SHP77 treated with DMSO at 0.1 percent for 48 hours (cell line): ENCODE measurements around the gene MFN1.

Source experiments
- DNase-seq: peaks from one replicate; lab custom pipeline; 2025; lab: John Stamatoyannopoulos, UW

The MFN1 gene

DNA sequence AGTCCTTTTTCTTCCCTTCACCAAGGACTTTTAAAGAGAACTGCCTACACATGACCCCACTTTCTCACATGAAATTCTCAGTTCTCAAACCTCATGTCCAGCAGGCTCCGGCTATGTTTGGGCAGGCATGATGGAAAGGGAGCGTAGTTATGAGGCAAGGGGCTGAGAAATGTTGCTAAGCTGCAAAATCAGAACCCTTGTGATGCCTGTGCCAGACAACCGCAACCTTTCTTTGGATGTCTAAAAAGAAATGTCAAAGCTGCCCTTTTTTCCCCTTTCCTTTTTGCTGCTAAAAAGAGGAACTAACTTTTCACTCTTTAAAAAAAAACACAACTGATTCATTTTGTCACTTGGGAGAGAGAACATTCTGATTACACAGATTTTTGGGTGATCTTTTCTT is 84.5 kb downstream of the MFN1 start:
- DNase-seq, result no peak

- no peak for DNase-seq
These were observed 84.9 kb downstream of the MFN1 start for GRCh38 chr3:179432451-179432850.

- DNase-seq, result no peak
These were observed 89.0 kb downstream of the MFN1 start for GRCh38 chr3:179436517-179436916.

GRCh38 chr3:179438841-179439240 is 91.3 kb downstream of the MFN1 start:
- DNase-seq, result no peak
